SKM-1 treated with dmso at 0.1 percent for 144 hours (cell line): Measurements from ENCODE around the gene ATG9A.

Experiments
- DNase-seq: peaks from one replicate; lab custom pipeline; 2025; ENCODE audit not compliant: unreplicated experiment; lab: John Stamatoyannopoulos, UW

The ATG9A gene

DNA sequence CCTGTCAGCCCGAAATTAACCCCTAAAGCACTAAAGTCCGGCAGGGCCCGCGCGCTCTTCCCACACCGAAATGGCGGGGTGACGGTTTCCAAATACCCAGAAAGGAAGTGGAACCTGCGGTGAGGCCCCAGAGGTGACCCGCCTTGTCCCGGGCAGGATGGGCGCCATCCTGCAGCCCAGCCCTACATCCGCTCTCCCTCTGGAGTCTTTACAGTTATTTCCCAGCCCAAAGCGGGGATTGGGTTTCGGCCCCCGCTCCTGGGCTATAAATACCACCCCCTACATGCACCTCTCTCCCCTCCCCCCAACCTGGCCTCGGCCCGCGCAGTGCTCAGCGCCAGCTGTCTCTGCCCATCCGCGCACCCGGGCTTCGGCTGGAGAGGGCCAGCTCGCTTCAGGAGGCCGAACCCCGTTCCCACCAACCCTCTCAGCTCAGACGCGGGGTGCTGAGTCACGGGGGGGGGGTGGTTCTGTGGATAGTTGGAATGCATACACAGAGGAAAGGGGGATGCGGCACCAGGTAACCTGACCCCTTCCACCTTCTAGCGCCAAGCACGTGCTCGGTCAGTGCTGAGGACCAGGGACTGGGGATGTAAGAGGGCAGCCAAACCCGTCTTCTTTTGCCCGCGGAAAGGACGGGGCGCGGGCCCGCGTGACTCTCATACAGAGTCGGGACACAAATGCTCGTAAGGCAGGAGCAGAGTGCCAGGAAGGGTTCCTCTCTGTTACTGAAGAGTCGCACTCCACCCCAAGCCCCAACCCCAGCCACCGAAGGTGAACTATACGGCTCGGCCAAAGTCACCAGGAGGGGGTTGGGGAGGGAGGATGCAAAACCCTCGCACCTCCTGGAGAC is 23.7 kb upstream of the ATG9A start, which contains the start of gene TUBA4B:
TUBA4B (plus strand) TSS at position 344 of the 853 bp plus-strand sequence; CDS start at position 509, 165 bp downstream.
- peak; percentile 58 for DNase-seq

DNA sequence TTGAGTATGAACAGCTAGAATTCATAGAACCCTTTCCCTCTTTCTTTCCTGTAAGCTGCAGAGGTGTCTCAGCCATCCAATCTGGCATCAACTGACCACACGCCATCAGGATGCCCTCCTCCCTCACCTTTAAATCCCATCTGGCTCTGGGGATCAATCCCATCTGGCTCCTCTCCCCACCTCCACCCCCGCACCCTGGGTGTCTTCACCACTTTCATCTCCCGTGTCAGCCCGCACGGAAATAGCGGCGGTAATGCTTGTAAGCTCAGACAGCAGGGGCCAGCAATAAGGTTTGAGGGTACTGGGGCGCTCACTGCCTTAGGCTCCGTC is 23.1 kb upstream of the ATG9A start:
- no peak for DNase-seq

DNA sequence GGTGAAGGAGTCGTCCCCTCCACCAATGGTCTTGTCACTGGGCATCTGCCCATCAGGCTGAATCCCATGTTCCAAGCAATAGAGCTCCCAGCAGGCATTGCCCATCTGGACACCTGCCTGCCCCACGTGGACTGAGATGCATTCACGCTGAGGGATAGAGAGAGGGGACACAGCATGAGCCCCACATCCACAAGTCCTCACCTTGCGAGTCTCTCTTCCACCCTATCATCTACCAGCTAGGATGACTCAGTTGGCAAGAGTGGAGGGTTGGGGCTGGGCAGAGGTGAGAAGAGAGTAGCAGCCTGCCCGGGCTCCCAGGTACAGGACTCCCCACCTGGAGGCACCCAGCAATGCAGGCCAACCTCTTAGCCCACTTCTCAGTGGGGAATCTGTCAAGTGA is 22.6 kb upstream of the ATG9A start:
- DNase-seq = no peak

DNA sequence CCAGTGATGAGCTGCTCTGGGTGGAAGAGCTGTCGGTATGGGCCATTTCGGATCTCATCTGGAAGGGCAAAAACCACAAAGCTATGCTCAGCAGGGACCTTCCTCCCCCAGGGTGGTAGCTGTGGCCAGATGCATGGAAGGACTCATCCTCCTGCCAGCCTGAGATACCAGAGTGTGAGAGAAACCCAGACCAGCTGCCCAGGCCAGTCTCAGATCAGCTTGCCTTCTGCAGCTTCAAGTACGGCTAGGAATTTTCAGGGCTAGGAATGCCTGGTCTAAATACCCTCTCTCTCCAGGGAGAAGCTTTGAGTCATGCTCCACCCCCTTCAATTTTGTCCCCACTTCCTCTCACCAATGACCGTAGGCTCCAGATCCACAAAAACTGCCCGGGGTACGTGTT is 22.2 kb upstream of the ATG9A start:
- no peak for DNase-seq

GRCh38 chr2:219250049-219250781 is 20.8 kb upstream of the ATG9A start:
- no peak for DNase-seq

GRCh38 chr2:219249203-219249980 is 20.0 kb upstream of the ATG9A start:
- peak; percentile 14 for DNase-seq

GRCh38 chr2:219248845-219249202 is 19.4 kb upstream of the ATG9A start:
- no peak for DNase-seq

- no peak for DNase-seq
These were observed 18.5 kb upstream of the ATG9A start for GRCh38 chr2:219247678-219248642.

DNA sequence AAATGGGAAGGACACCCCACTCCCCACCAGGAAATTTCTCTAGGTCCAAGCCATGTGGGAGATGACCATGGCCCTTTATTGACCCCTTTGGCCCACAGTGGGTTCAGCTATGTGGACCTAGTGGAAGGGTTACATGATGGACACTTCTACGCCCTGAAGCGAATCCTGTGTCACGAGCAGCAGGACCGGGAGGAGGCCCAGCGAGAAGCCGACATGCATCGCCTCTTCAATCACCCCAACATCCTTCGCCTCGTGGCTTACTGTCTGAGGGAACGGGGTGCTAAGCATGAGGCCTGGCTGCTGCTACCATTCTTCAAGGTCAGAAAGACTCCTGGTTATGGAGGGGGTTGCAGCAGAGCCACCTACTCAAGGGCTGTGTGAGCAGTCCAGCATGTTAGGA is 17.1 kb upstream of the ATG9A start:
- no peak for DNase-seq

GRCh38 chr2:219245899-219246230 is 16.4 kb upstream of the ATG9A start:
- no peak for DNase-seq

DNA sequence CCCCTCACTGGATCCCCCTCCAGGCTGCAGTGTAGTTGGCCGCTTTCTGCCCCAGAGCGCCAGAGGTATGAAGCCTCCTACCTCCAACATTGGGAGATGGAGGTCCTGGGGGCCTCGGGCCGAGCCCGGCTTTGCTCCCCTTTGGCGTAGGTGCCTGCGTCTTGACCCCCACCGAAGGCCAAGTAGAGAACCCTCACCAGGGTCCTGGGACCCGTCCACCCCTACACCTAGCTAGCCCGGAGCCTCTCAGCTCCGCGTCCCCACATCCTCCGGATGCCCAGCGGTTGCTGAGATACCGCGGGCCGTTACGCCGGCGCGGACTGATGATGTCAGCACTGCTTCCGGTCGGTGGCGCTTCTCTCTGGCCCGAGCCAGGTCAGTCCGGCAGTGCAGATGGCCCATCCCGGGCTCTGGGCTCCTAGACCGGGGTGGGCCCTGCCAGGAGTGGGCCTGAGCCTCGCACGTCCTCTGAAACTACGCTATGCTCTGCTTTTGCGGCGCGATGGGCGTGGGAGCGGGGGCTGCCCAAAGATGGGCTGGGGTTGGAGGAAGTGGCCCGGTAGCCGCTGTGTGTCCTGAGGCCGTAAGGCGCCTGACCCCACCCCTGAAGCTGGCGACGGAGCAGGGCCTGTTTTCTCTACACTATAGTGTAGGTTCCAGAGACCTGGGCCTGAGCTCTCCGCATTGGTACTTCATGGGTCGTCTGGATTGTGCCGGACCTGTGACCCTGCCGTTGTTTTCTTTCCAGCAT is 15.9 kb upstream of the ATG9A start, which contains the start of the genes GLB1L and STK16:
GLB1L (minus strand) TSS at position 297 of the 751 bp plus-strand sequence. CDS start 1,871 bp downstream, outside the sequence.
STK16 (plus strand) TSS at position 332 of the 751 bp plus-strand sequence. CDS start 521 bp downstream, outside the sequence.
- DNase-seq = peak; percentile 77

DNA sequence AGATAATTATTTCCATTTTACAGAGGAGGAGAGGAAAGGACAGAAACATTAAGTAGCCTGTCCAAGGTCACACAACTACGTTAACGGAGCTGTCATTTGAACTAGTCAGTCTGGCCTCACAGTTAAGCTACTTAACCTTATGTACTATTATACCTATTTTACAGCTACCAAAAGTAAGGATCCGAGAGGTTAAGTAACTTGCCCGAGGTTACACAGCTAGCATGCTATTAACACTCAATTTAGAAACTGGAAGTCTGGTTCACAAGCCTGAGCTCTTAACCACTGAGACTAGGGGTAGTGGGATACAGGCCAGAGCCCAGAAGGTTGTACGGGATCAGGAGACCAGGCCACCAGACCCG is 15.3 kb upstream of the ATG9A start:
- no peak for DNase-seq

DNA sequence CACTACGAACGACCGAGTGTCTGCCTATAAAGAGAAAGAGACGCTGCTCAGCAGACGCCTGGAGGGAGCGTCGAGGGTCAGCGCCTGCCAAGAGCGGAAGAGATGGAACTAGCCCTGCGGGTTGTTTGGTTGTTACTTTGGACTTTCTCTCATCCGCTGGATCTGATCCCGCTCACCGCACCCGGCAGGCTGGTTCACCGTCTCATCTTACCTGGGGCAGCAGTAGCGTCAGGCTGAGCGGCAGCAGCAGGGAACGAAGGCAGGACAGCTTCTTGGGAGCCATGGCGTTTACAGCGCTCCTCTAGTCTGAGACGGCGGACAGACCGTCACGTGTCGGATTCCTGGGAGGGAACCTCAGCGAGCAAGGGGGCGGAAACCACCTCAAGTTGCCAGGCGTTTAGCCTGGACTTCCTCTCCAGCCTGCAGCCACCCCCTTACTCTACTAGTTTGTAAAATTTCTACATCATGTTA is 13.9 kb upstream of the ATG9A start:
- DNase-seq = no peak

DNA sequence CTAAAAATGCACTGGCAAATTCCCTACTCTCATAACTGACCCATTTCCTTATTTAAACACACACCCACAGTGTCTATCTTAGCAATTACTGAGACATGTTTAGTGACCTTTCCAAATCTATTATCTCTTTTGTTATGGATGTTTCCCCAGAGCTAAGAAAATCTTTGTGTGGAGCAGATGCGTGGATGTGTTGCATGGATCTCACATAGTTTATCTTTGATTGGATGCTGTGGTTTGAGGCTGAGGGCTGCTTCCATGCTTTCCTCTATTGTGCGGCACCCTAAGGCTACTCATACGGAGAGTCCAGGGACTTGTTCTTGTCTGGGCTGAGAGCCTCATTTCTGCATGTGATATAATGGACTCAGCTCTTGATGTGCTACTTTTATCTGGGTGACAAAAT is 4.9 kb upstream of the ATG9A start:
- no peak for DNase-seq

DNA sequence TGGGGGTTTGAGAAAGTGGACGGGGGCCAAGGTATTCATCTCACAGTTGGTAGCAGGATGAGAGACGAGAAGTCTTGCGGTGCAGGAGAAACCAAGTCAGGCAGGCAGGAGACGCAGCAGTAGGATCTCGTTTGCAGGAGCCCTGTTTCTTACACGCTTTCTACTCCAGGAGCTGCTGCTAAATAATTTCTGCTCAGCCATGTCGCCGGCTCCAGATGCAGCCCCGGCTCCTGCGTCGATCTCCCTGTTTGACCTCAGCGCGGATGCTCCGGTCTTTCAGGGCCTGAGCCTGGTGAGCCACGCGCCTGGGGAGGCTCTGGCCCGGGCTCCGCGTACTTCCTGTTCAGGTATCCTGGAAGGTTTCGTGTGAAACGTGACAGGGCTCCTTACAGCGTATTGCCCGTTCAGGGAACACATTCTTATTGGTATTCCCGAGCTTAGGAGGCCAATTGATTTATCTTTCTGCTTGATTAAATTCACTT is 664 bp upstream of the ATG9A start:
- peak; percentile 29 for DNase-seq

GRCh38 chr2:219228911-219229304 is 528 bp downstream of the ATG9A start:
- no peak for DNase-seq

GRCh38 chr2:219228041-219228910 is 1.2 kb downstream of the ATG9A start:
- DNase-seq = no peak

DNA sequence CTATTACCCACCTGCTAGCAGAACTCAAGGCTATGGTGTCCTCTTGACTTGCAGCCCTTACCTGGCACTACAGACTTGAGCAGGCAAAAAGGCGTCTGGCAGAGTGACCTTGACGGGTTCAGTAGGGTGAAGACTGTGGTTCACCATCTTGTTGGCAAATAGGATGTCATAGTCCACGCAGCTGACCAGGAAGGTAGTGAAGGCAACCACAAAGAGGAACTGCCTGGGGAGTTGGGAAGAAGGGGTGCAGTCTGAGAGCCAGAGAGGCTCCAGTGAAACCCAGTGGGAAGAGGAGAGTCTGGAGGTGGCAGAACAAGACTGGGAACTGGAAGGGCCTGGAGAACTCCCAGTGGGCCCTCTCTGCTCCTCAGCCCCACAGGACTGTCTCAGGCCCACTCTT is 4.1 kb downstream of the ATG9A start:
- peak; percentile 84 for DNase-seq
